Neural cell (in vitro differentiated cells): Measurements from ENCODE around the gene OBSL1. TPM values are rescaled to one million over a fixed set of nuclear protein-coding genes. Genes with fewer than 3 reads are reported as not detected.

Source experiments
- H2AFZ ChIP-seq: fragments of 200-600, 300-800 bp; sonication (generic), shearing (Covaris generic); 2 replicates; pipeline ENCODE4 v1.6.0; 2014; ENCODE audit warnings: low read depth, mild to moderate bottlenecking, antibody characterized with exemption, low read length, moderate library complexity
- H3F3A ChIP-seq: fragments of 200-600 bp; shearing (Covaris generic); 2 replicates; pipeline ENCODE4 v1.6.1; 2016; ENCODE audit warnings: mild to moderate bottlenecking, moderate library complexity, mixed read lengths, antibody characterized with exemption, low read length; ENCODE audit not compliant: insufficient read depth, poor library complexity, severe bottlenecking
- H3K27ac ChIP-seq: fragments of 200-600, 300-800 bp; sonication (generic), shearing (Covaris generic); 2 replicates; pipeline ENCODE4 v1.5.1; 2014; ENCODE audit warnings: mild to moderate bottlenecking, low read length, moderate library complexity
- H3K27me3 ChIP-seq: fragments of 300-800, 200-600 bp; sonication (generic), shearing (Covaris generic); 2 replicates; pipeline ENCODE4 v1.6.0; 2014; ENCODE audit warnings: mild to moderate bottlenecking, low read depth, low read length, moderate library complexity; ENCODE audit not compliant: insufficient read depth
- H3K36me3 ChIP-seq: fragments of 300-800, 200-600 bp; sonication (generic), shearing (Covaris generic); 2 replicates; pipeline ENCODE4 v1.5.1; 2014; ENCODE audit warnings: mild to moderate bottlenecking, antibody characterized with exemption, low read length, moderate library complexity; ENCODE audit not compliant: insufficient read depth
- H3K4me2 ChIP-seq: fragments of 300-800, 200-600 bp; sonication (generic), shearing (Covaris generic); 2 replicates; pipeline ENCODE4 v1.6.0; 2014; ENCODE audit warnings: mild to moderate bottlenecking, low read length
- H3K4me3 ChIP-seq: fragments of 300-800, 200-600 bp; sonication (generic), shearing (Covaris generic); 2 replicates; pipeline ENCODE4 v1.5.1; 2014; ENCODE audit warnings: mild to moderate bottlenecking, low read length, moderate library complexity
- H3K79me2 ChIP-seq: fragments of 200-600 bp; shearing (Covaris generic); replicated peaks from 2 replicates; pipeline ENCODE4 v1.6.0; 2014; ENCODE audit warnings: mild to moderate bottlenecking, low read length, moderate library complexity; ENCODE audit not compliant: insufficient read depth
- H3K9ac ChIP-seq: fragments of 300-800, 200-600 bp; sonication (generic), shearing (Covaris generic); 2 replicates; pipeline ENCODE4 v1.6.1; 2016; ENCODE audit warnings: mild to moderate bottlenecking, low read length, mixed read lengths
- H3K9me2 ChIP-seq: fragments of 200-600 bp; shearing (Covaris generic); 2 replicates; pipeline ENCODE4 v1.6.1; 2016; ENCODE audit warnings: mild to moderate bottlenecking, low read length, mixed read lengths; ENCODE audit not compliant: insufficient read depth
- H3K9me3 ChIP-seq: fragments of 200-600, 300-800 bp; sonication (generic), shearing (Covaris generic); 2 replicates; pipeline ENCODE4 v1.6.1; 2016; ENCODE audit warnings: mild to moderate bottlenecking, mixed run types, low read length, moderate library complexity, mixed read lengths
- H4K20me1 ChIP-seq: fragments of 200-600 bp; shearing (Covaris generic); 2 replicates; pipeline ENCODE4 v1.6.1; 2016; ENCODE audit warnings: mild to moderate bottlenecking, mixed run types; ENCODE audit not compliant: insufficient read depth
- EP300 ChIP-seq: fragments of 450-650 bp; conservative IDR thresholded peaks from 2 replicates; pipeline ENCODE4 v1.6.1; 2014; ENCODE audit warnings: antibody characterized with exemption, mild to moderate bottlenecking, moderate library complexity; ENCODE audit not compliant: poor library complexity, severe bottlenecking
- EZH2 ChIP-seq: fragments of 200-600, 300-800 bp; shearing (Covaris generic), sonication (generic); IDR thresholded peaks from 2 replicates; pipeline ENCODE4 v1.6.1; 2014; ENCODE audit warnings: antibody characterized with exemption, low read length, borderline replicate concordance, mild to moderate bottlenecking; ENCODE audit not compliant: insufficient read depth, poor library complexity, severe bottlenecking
- MXI1 ChIP-seq: fragments of 450-650 bp; conservative IDR thresholded peaks from 2 replicates; pipeline ENCODE4 v1.6.1; 2014; ENCODE audit warnings: antibody characterized with exemption, mild to moderate bottlenecking; ENCODE audit not compliant: poor library complexity, severe bottlenecking
- POLR2AphosphoS5 ChIP-seq: IDR thresholded peaks from 2 replicates; pipeline ENCODE4 v1.6.1; 2012
- RAD21 ChIP-seq: fragments of 450-650 bp; conservative IDR thresholded peaks from 2 replicates; pipeline ENCODE4 v1.6.1; 2014; ENCODE audit warnings: antibody characterized with exemption, mild to moderate bottlenecking, moderate library complexity
- SMC3 ChIP-seq: fragments of 450-650 bp; conservative IDR thresholded peaks from 2 replicates; pipeline ENCODE4 v1.6.1; 2014; ENCODE audit warnings: antibody characterized with exemption, mild to moderate bottlenecking, moderate library complexity; ENCODE audit not compliant: poor library complexity
- TAF1 ChIP-seq: IDR thresholded peaks from 2 replicates; pipeline ENCODE4 v1.6.1; 2012; ENCODE audit warnings: low read depth
- polyA plus RNA-seq: library from polyadenylated mRNA; depleted of rRNA; stranded (reverse); fragments of >200 nt; gene quantifications from 2 replicates; pipeline ENCODE4 v1.2.3, GENCODE V29; 2014
- TF ChIP-seq, protein P1 (sequence below): fragments of 450-650 bp; IDR thresholded peaks from 2 replicates; pipeline ENCODE4 v1.5.1; 2014; ENCODE audit warnings: antibody characterized with exemption, mild to moderate bottlenecking, moderate library complexity; ENCODE audit not compliant: poor library complexity, severe bottlenecking
- TF ChIP-seq, protein P2 (sequence below): IDR thresholded peaks from 2 replicates; pipeline ENCODE4 v1.6.1; 2012; ENCODE audit warnings: borderline replicate concordance

The OBSL1 gene
- polyA plus RNA-seq, 1 donor from 2014 or later = 59.7 TPM

- TF ChIP-seq TAF1 (no peak), MXI1 (no peak), EZH2 (no peak), EP300 (no peak), SMC3 (no peak), POLR2AphosphoS5 (no peak), RAD21 (no peak)
- TF ChIP-seq, protein P1, sequence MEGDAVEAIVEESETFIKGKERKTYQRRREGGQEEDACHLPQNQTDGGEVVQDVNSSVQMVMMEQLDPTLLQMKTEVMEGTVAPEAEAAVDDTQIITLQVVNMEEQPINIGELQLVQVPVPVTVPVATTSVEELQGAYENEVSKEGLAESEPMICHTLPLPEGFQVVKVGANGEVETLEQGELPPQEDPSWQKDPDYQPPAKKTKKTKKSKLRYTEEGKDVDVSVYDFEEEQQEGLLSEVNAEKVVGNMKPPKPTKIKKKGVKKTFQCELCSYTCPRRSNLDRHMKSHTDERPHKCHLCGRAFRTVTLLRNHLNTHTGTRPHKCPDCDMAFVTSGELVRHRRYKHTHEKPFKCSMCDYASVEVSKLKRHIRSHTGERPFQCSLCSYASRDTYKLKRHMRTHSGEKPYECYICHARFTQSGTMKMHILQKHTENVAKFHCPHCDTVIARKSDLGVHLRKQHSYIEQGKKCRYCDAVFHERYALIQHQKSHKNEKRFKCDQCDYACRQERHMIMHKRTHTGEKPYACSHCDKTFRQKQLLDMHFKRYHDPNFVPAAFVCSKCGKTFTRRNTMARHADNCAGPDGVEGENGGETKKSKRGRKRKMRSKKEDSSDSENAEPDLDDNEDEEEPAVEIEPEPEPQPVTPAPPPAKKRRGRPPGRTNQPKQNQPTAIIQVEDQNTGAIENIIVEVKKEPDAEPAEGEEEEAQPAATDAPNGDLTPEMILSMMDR = no peak
- TF ChIP-seq, protein P2, sequence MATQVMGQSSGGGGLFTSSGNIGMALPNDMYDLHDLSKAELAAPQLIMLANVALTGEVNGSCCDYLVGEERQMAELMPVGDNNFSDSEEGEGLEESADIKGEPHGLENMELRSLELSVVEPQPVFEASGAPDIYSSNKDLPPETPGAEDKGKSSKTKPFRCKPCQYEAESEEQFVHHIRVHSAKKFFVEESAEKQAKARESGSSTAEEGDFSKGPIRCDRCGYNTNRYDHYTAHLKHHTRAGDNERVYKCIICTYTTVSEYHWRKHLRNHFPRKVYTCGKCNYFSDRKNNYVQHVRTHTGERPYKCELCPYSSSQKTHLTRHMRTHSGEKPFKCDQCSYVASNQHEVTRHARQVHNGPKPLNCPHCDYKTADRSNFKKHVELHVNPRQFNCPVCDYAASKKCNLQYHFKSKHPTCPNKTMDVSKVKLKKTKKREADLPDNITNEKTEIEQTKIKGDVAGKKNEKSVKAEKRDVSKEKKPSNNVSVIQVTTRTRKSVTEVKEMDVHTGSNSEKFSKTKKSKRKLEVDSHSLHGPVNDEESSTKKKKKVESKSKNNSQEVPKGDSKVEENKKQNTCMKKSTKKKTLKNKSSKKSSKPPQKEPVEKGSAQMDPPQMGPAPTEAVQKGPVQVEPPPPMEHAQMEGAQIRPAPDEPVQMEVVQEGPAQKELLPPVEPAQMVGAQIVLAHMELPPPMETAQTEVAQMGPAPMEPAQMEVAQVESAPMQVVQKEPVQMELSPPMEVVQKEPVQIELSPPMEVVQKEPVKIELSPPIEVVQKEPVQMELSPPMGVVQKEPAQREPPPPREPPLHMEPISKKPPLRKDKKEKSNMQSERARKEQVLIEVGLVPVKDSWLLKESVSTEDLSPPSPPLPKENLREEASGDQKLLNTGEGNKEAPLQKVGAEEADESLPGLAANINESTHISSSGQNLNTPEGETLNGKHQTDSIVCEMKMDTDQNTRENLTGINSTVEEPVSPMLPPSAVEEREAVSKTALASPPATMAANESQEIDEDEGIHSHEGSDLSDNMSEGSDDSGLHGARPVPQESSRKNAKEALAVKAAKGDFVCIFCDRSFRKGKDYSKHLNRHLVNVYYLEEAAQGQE = no peak
- Histone ChIP-seq H3K4me2 (no peak overlapping the region), H2AFZ (no peak overlapping the region), H3K27ac (no peak overlapping the region), H3F3A (no peaks in the 10 kb centered on the region), H3K9ac (no peak overlapping the region), H3K27me3 (no peaks in the 10 kb centered on the region), H4K20me1 (no peaks in the 10 kb centered on the region), H3K9me3 (no peaks in the 10 kb centered on the region), H3K9me2 (no peaks in the 10 kb centered on the region), H3K79me2 (no peaks in the 10 kb centered on the region), H3K36me3 (peaks cover 5% of the 10 kb centered on the region), H3K4me3 (no peak overlapping the region)
These were observed 34.9 kb downstream of the OBSL1 start for GRCh38 chr2:219536425-219536824.

- Histone ChIP-seq H3K27ac (no peak overlapping the region), H3K36me3 (no peaks in the 10 kb centered on the region), H3K4me3 (no peak overlapping the region), H3K4me2 (no peak overlapping the region), H3K27me3 (peaks cover 5% of the 10 kb centered on the region), H2AFZ (no peak overlapping the region), H3K9me2 (no peaks in the 10 kb centered on the region), H3K9ac (no peak overlapping the region), H3K9me3 (no peaks in the 10 kb centered on the region), H4K20me1 (no peaks in the 10 kb centered on the region), H3K79me2 (no peaks in the 10 kb centered on the region), H3F3A (no peaks in the 10 kb centered on the region)
- no peak for TF ChIP-seq RAD21
- TF ChIP-seq, protein P2 = no peak
- TF ChIP-seq EP300 = no peak
- no peak for TF ChIP-seq POLR2AphosphoS5
- TF ChIP-seq SMC3 = no peak
- TF ChIP-seq TAF1 = no peak
- TF ChIP-seq MXI1 = no peak
These were observed 37.2 kb downstream of the OBSL1 start for GRCh38 chr2:219533930-219534661.
